GM12864 (cell line): ENCODE measurements around the gene SIGLECL1.

Source experiments
- DNase-seq: peaks from one replicate; pipeline ENCODE4 v3.0.0-alpha.2; 2011; ENCODE audit warnings: low read depth
- H3K4me3 ChIP-seq: 2 replicates; pipeline ENCODE4 v1.5.1; 2011; ENCODE audit warnings: mild to moderate bottlenecking, low read depth, low read length, control low read depth
- CTCF ChIP-seq: IDR thresholded peaks from 2 replicates; pipeline ENCODE4 v1.5.1; 2011; ENCODE audit warnings: low read depth, mild to moderate bottlenecking, moderate library complexity, low read length, control low read depth, inconsistent platforms; ENCODE audit errors: missing control alignments

The SIGLECL1 gene

GRCh38 chr19:51252306-51253079, 1.6 kb downstream of the SIGLECL1 start:
- DNase-seq, result no peak
- no peak for TF ChIP-seq CTCF
- H3K4me3 ChIP-seq, result no peak overlapping the region

GRCh38 chr19:51253088-51253806, 2.4 kb downstream of the SIGLECL1 start:
- TF ChIP-seq CTCF, result no peak
- no peak for DNase-seq
- H3K4me3 ChIP-seq, result no peak overlapping the region

GRCh38 chr19:51256155-51256625, 5.3 kb downstream of the SIGLECL1 start:
- no peak for DNase-seq
- TF ChIP-seq CTCF, result no peak

DNA sequence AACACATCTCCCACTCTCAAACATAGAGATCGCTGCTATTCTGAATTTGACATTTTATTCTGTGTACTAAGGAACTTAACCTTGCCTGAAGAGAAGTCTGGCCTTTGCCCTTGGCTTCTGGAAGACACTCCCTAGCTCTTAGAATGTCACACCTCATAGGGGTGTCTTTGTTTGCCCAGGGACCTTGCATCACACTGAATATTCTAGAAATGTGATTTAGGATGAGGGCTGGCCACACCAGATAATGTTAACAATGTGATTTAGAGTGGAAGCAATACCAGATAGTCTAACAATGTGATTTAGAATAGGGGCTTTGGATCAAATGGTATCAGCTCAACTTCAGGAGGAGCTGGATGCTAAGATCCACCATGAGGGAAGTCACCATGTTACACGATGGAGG, 6.6 kb downstream of the SIGLECL1 start:
- TF ChIP-seq CTCF, result no peak
- H3K4me3 ChIP-seq, result no peak overlapping the region
- no peak for DNase-seq

More at GRCh38 chr19:51256155-51256625, 5.3 kb downstream of the SIGLECL1 start:
- no peak overlapping the region for H3K4me3 ChIP-seq

DNA sequence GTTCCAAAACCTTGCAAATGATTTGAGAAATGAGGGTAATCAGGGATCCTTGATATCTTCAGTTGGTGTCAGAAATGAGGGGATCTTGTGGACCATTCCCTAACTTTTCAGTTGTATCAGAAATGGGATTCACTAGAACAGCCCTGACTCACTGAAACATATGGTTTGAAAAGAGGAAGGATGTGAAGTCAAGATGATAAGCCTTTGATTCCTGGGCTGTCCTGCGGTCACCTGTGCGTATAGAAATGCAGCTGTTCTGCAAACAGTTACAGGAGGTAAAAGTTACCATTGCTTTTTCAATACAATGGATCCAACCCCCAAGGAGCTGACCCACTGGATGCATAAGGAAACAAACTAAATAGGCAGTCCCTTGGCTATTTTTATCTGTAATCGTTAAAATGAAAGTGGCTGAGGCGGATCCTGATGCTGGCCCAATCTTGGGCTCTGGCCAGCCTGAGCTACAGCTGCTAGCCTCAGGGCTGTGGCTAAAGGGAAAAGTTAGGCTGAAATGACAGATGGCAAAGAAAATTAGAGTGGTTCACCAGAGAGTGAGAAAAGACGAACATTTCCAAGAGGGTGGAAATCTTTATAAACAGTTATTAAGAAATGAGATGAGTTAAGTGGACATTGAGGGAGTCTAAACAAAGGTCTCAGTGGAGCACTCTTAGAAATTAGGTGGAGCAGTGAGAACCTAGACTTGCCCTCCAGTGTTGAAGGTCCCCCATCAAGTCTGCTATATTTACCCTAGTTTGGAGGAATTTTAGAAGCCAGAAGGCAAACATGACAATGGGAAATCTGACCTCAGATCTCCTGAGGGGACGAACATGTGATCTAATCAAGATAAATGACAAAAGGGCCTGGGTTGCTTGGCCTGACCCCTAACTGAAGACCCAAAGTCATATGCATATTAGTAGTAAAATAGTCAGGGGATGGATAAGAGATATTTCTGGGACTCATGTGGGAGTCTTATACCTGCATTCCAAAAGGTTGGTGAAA, 7.6 kb downstream of the SIGLECL1 start:
- no peak overlapping the region for H3K4me3 ChIP-seq
- DNase-seq, result no peak
- no peak for TF ChIP-seq CTCF
